ENCODE results near the gene ANKRD44. TPM values are rescaled to one million over a fixed set of nuclear protein-coding genes. Genes with fewer than 3 reads are reported as not detected.

ANKRD44 gene
- total RNA-seq, 6 experiments from 2014 or later = 3.8 to 5.7 (median 4.7) TPM

DNA sequence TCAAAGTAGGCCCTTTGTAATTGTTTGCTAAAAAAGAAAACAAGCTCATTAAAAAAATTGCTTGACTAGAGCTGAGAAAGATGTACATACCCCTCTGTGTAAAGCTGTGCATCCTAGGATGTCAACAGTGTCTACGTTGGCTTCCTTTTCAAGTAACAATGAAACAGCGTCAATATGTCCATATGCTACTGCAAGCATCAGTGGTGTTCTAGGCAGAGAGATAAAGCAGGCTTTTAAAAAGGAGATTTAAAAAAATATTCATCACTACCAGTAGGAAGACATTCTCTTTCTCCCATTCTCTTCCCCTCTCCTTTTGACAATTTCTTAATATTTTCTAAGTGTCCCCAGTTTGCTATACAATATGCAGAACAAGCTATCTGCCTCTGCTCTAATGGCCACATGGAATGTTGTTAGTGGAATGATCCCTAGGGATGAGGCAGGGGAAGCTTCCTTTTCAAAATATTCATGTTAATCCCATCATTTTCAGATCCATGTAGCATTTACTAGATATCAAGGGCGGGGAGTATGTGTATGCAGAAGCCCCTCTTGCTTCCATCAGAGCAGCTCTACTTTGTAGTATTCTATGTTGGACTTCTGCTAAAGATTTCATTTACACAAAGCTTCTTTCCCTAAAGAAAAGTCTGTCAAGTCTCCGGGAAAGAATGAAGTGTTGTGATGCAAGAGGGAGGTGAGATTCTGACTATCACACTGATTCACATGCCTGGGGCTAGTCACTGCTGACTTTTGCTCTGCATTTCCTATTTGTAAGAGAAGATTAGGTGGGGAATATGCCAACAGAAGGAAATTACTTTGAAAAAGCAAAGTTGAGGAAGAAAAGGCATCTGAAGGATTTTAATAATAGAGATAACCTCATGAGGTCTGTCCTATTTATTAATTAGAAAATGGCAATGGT, 302.6 kb downstream of the ANKRD44 start:
- DNase-seq = peak; percentile 49
- H3K4me1 Mint-ChIP-seq (ENCODE audit: low read depth) = peaks cover 27% of the 10 kb centered on the region
- no peaks in the 10 kb centered on the region; the same call in 1 of the 2 replicates for H3K27me3 Mint-ChIP-seq (ENCODE audit: insufficient read depth)
- TF ChIP-seq, protein P1, sequence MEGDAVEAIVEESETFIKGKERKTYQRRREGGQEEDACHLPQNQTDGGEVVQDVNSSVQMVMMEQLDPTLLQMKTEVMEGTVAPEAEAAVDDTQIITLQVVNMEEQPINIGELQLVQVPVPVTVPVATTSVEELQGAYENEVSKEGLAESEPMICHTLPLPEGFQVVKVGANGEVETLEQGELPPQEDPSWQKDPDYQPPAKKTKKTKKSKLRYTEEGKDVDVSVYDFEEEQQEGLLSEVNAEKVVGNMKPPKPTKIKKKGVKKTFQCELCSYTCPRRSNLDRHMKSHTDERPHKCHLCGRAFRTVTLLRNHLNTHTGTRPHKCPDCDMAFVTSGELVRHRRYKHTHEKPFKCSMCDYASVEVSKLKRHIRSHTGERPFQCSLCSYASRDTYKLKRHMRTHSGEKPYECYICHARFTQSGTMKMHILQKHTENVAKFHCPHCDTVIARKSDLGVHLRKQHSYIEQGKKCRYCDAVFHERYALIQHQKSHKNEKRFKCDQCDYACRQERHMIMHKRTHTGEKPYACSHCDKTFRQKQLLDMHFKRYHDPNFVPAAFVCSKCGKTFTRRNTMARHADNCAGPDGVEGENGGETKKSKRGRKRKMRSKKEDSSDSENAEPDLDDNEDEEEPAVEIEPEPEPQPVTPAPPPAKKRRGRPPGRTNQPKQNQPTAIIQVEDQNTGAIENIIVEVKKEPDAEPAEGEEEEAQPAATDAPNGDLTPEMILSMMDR (IDR thresholded peaks at IDR 0.05) = no peak
- H3K9me3 Mint-ChIP-seq = no peaks in the 10 kb centered on the region
- no peak overlapping the region for H3K4me3 Mint-ChIP-seq
- peak overlapping the region; percentile 60 for H3K27ac Mint-ChIP-seq
- no peaks in the 10 kb centered on the region for H3K36me3 Mint-ChIP-seq (ENCODE audit: low read depth)

DNA sequence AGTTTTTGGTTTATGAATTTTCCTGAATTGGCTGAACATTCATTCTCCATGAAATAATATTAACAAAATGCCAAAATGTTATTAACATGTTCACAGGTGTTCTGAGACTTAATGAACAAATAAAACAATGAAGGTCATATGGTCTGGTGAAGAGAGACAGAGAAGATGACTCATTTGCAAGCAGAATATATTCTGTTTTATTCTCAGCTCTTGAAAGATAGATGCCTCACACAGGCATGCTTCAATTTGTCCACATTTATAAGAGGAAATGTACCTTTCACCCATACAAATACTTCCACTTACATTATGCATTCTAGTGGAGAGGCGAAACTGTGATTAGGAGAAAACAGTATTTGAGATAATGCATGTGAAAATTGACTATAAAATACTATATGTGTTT, 308.7 kb downstream of the ANKRD44 start:
- DNase-seq = no peak
- H3K36me3 Mint-ChIP-seq (ENCODE audit: low read depth) = no peaks in the 10 kb centered on the region
- no peaks in the 10 kb centered on the region for H3K9me3 Mint-ChIP-seq
- no peaks in the 10 kb centered on the region; the same call in 1 of the 2 replicates for H3K27me3 Mint-ChIP-seq (ENCODE audit: insufficient read depth)
- no peaks in the 10 kb centered on the region for H3K4me1 Mint-ChIP-seq (ENCODE audit: low read depth)
- H3K4me3 Mint-ChIP-seq = no peak overlapping the region
- TF ChIP-seq, protein P1 (IDR thresholded peaks at IDR 0.05) = no peak
- no peak overlapping the region for H3K27ac Mint-ChIP-seq

DNA sequence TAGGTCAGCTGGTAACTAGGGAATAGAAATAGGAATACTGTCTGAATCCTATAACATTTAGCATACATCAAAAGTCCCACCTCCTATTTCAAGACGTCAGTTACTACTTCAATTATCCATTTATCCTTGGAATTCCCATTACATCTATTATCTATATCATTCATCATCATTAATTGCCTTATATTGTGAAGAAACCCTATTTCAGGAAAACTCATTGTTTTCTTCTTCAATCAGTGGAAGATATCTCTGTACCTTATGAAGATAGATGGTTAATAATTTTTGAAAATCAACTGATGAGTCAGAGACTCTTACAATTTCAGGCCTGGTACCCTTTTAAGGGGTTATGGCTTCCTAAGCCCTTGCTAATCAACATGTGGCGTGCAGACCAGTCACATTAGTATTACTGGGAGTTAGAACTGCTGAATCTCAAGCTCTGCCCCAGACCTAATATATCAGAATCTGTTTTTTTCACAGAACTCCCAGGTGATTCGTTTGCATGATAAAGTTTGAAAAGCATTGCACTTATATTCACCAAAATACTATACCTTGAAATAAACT, 314.7 kb downstream of the ANKRD44 start:
- Mint-ChIP-seq H3K27ac (no peak overlapping the region), H3K4me3 (no peak overlapping the region), H3K9me3 (no peaks in the 10 kb centered on the region), H3K36me3 (ENCODE audit: low read depth) (no peaks in the 10 kb centered on the region), H3K27me3 (ENCODE audit: insufficient read depth) (no peaks in the 10 kb centered on the region; the same call in 1 of the 2 replicates), H3K4me1 (ENCODE audit: low read depth) (no peaks in the 10 kb centered on the region)
- no peak for DNase-seq
- TF ChIP-seq, protein P1 (IDR thresholded peaks at IDR 0.05) = no peak

DNA sequence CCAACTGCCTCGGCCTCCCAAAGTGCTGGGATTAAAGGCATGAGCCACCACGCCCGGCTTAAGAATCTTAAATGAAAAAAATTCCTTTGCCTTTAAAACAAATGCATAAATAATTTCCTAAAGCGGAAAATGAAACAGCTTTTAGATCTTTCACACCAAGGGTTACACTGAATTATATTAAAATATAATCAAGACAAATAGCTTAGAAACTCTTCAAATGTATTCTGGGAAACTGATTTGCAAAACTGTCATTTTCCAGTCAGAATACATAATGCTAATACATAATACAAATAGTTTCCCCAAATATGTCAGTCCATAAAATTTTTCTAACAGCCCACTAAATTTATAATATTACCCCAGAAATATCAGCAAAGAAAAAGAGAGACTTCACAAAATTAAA, 315.8 kb downstream of the ANKRD44 start:
- H3K27me3 Mint-ChIP-seq (ENCODE audit: insufficient read depth) = no peaks in the 10 kb centered on the region; the same call in 1 of the 2 replicates

DNA sequence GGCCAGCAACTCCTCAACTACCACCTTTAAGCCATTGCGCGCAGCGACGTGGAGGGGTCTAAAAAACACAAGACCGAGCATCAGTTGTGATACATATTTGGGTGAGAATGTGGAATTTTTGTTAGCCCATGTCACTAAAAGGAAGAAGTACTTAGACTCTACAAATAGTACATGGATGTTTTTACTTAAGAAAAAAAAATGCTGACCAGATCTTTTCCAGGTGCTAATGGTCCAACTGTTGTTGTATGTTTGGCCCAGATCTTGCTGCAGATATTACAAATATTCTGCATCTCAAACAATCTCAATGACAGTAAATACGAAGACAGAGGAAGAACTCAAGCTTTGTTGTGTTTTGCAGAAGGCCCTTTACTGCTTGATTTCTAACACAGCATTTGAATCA, 317.0 kb downstream of the ANKRD44 start:
- no peak overlapping the region for H3K4me3 Mint-ChIP-seq
- H3K27ac Mint-ChIP-seq = no peak overlapping the region
- peaks cover 10% of the 10 kb centered on the region for H3K4me1 Mint-ChIP-seq (ENCODE audit: low read depth)
- no peaks in the 10 kb centered on the region; the same call in 1 of the 2 replicates for H3K27me3 Mint-ChIP-seq (ENCODE audit: insufficient read depth)
- TF ChIP-seq, protein P1 (IDR thresholded peaks at IDR 0.05) = no peak
- no peak for DNase-seq
- no peaks in the 10 kb centered on the region for H3K9me3 Mint-ChIP-seq
- H3K36me3 Mint-ChIP-seq (ENCODE audit: low read depth) = no peaks in the 10 kb centered on the region

More for the DNA sequence above, 315.8 kb downstream of the ANKRD44 start:
- no peaks in the 10 kb centered on the region for H3K36me3 Mint-ChIP-seq (ENCODE audit: low read depth)
- no peaks in the 10 kb centered on the region for H3K9me3 Mint-ChIP-seq
- H3K4me3 Mint-ChIP-seq = no peak overlapping the region
- H3K27ac Mint-ChIP-seq = no peak overlapping the region
- no peak for DNase-seq
- TF ChIP-seq, protein P1 (IDR thresholded peaks at IDR 0.05) = no peak
- H3K4me1 Mint-ChIP-seq (ENCODE audit: low read depth) = no peaks in the 10 kb centered on the region

Data from HFFc6 (cell line).